Measurements from ENCODE around the gene MVP.

DNA sequence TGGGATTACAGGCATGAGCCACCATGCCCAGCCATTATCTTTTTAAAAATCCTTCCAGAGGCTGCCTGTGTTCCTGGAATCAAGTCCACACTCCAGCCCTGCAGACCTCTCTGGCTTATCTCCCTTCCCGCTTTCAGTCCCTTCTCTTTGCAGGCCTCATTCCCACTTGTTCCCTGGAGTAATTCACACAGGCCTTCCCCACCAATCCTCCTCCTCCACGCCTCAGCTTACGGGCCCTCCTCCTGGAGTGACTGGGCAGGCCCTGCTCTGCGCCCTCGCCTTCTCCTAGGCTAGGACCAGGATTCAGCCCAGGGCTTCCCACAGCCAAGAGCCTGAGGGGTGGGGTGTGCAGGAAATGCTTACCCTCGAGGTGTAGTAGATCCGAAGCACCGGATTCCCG is 40.0 kb downstream of the MVP start:
- TF ChIP-seq GATA2 (IDR thresholded peaks at IDR 0.05; ENCODE audit: low read depth, low read length) (no peak), GATA3 (IDR thresholded peaks at IDR 0.05; ENCODE audit: low read depth, low read length) (no peak)

Measured in SH-SY5Y (cell line).